ENCODE data around the gene AKNA.
A peak's percentile ranks its signal among the peaks of the same experiment; 100 is the strongest.

Gene AKNA

DNA sequence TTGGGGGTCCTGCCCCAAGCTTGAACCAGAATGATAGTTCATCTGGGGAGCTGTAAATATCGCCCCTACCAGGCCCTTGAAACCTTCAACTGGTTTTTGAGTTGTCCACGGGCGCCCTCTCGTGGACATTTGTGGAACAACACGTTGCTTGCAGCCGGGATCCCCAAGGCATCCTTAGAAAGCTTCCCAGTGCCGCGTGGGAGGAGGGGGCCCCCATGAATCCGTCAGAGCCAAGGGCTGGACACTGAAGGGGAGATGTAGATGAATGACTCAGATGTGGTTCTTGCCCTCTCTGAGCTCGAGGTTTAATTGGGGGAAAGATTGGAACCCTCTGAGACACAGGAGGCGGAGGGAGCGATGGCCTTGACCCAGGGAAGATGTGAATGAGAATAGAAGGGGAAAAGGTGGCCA lies 96.7 kb downstream of the AKNA start:
- Histone ChIP-seq H3K27ac (no peak overlapping the region), H3K4me1 (peaks cover 0 to 12% (median 10%) of the 10 kb centered on the region in 4 donors), H3K9me3 (peaks cover 0 to 8% (median 8%) of the 10 kb centered on the region in 3 donors), H3K36me3 (peaks cover 10 to 27% (median 10%) of the 10 kb centered on the region in 3 donors), H3K27me3 (no peaks in the 10 kb centered on the region), H3K4me3 (no peak overlapping the region)
- intact Hi-C loops (cut with DNase I; ENCODE audit: low total_unique reads), result loop anchor here (5.0 kb wide), 1 partner anchor 184 kb away; no protein-coding TSS in a partner anchor
- DNase-seq, result peak; percentile 55 to 79
- TF ChIP-seq CTCF (IDR thresholded peaks at IDR 0.05), result peak; percentile 93

GRCh38 chr9:114290561-114290986 lies 97.2 kb downstream of the AKNA start:
- H3K27me3 ChIP-seq, result no peaks in the 10 kb centered on the region
- peaks cover 10 to 23% (median 10%) of the 10 kb centered on the region in 3 donors for H3K36me3 ChIP-seq
- DNase-seq, result peak in 1 of 2 donors; percentile 19
- peaks cover 0 to 8% (median 7%) of the 10 kb centered on the region in 3 donors for H3K9me3 ChIP-seq
- H3K27ac ChIP-seq, result no peak overlapping the region
- TF ChIP-seq CTCF (IDR thresholded peaks at IDR 0.05), result no peak
- peaks cover 0 to 12% (median 10%) of the 10 kb centered on the region in 4 donors for H3K4me1 ChIP-seq
- intact Hi-C loops (cut with DNase I; ENCODE audit: low total_unique reads), result loop anchor here (5.0 kb wide), 1 partner anchor 183 kb away; no protein-coding TSS in a partner anchor
- no peak overlapping the region for H3K4me3 ChIP-seq

DNA sequence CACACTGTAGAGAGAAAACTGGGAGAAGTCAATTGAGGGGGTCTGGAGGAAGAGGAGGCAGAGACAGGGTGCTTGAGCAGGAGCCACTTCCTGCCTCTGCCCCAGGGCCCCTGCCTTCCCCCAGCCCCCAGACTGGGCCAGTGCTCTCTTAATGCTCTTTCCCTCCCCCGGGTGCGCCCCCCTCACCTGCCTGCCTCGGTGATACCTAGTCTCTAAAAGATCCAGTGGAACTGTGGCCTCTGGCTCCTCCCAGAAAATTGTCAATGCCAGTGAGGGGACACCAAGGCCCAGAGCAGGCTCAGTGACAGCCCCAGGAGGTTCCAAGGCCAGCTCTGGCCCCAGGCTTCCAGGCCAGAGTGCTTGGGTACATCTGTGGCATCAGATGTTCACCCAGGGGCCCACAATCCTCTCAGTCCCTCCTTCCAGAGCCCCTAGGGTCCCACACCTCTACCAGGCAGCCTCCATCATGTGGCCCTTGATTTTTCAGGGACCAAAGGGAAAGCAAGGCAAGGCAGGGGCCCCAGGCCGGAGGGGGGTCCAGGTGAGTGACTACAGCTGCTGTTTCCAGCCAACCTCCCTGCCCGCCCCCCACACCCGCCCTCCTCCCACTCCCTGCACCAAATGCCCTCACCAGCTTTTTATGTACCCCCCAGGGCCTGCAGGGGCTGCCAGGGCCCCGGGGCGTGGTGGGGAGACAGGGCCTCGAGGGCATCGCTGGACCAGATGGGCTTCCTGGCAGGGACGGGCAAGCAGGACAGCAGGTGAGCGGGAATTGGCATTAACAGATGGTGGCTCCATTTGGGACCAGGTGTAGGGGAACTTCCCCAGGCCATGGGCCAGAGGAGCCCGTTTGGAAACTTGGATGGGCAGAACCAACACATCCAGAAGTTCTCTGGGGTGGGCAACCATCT lies 98.0 kb downstream of the AKNA start:
- H3K36me3 ChIP-seq, result peaks cover 4 to 16% (median 7%) of the 10 kb centered on the region in 3 donors
- intact Hi-C loops (cut with DNase I; ENCODE audit: low total_unique reads), result loop anchor here (5.0 to 10.0 kb wide), 2 partner anchors 183 to 205 kb away; no protein-coding TSS in a partner anchor
- DNase-seq, result peak; percentile 6 to 59
- no peak overlapping the region for H3K27ac ChIP-seq
- no peak overlapping the region for H3K4me3 ChIP-seq
- no peak for TF ChIP-seq CTCF (IDR thresholded peaks at IDR 0.05)
- no peaks in the 10 kb centered on the region for H3K27me3 ChIP-seq
- peaks cover 0 to 19% (median 10%) of the 10 kb centered on the region in 4 donors for H3K4me1 ChIP-seq
- peaks cover 0 to 7% (median 2%) of the 10 kb centered on the region in 3 donors for H3K9me3 ChIP-seq

DNA sequence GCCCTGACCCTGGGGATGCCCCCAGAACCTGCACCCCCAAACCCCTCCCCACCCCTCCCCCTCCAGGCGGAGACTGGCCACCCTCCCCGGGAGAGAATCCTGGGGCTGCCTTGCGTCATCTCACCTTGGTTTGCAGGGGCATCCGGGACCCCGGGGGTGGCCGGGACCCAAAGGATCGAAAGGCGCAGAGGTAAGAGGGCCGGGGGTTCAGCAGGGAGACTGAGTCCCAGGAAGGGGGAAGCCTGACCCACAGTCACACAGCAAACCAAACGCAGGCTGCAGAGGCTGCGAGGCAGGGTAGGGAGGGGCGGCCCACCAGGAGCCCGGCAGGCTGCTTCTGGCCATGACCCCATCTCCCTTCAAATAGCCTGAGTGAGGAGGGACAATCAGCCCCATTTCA lies 98.7 kb downstream of the AKNA start:
- intact Hi-C loops (cut with DNase I; ENCODE audit: low total_unique reads), result loop anchor here (10.0 kb wide), 1 partner anchor 204 kb away; no protein-coding TSS in a partner anchor
- H3K36me3 ChIP-seq, result peaks cover 0 to 9% (median 0%) of the 10 kb centered on the region in 3 donors
- no peak overlapping the region for H3K4me3 ChIP-seq
- DNase-seq, result peak; percentile 10 to 59
- H3K4me1 ChIP-seq, result peaks cover 0 to 19% (median 10%) of the 10 kb centered on the region in 4 donors
- TF ChIP-seq CTCF (IDR thresholded peaks at IDR 0.05), result no peak
- H3K27me3 ChIP-seq, result no peaks in the 10 kb centered on the region
- H3K27ac ChIP-seq, result no peak overlapping the region
- H3K9me3 ChIP-seq, result no peaks in the 10 kb centered on the region

GRCh38 chr9:114288193-114289091 lies 99.3 kb downstream of the AKNA start:
- H3K4me1 ChIP-seq, result peaks cover 0 to 19% (median 10%) of the 10 kb centered on the region in 4 donors
- H3K27ac ChIP-seq, result no peak overlapping the region
- peak; percentile 15 to 63 for DNase-seq

More at GRCh38 chr9:114288193-114289091, 99.3 kb downstream of the AKNA start:
- intact Hi-C loops (cut with DNase I; ENCODE audit: low total_unique reads), result loop anchor here (10.0 kb wide), 1 partner anchor 204 kb away; no protein-coding TSS in a partner anchor
- H3K9me3 ChIP-seq, result no peaks in the 10 kb centered on the region
- H3K36me3 ChIP-seq, result peaks cover 0 to 9% (median 0%) of the 10 kb centered on the region in 3 donors
- no peaks in the 10 kb centered on the region for H3K27me3 ChIP-seq
- H3K4me3 ChIP-seq, result no peak overlapping the region
- TF ChIP-seq CTCF (IDR thresholded peaks at IDR 0.05), result no peak

Data from tibial artery (tissue), 4 donors.